GM18511 (cell line): ENCODE measurements around the gene RNASEH2B.

Experiments
- ATAC-seq: cut with Tn5 transposase; IDR thresholded peaks from one replicate; pipeline ENCODE4 v1.9.1; 2021; ENCODE audit warnings: mild to moderate bottlenecking, moderate library complexity; ENCODE audit not compliant: unreplicated experiment

The RNASEH2B gene

GRCh38 chr13:50905256-50905655 is 4.3 kb upstream of the RNASEH2B start:
- ATAC-seq, result no peak

DNA sequence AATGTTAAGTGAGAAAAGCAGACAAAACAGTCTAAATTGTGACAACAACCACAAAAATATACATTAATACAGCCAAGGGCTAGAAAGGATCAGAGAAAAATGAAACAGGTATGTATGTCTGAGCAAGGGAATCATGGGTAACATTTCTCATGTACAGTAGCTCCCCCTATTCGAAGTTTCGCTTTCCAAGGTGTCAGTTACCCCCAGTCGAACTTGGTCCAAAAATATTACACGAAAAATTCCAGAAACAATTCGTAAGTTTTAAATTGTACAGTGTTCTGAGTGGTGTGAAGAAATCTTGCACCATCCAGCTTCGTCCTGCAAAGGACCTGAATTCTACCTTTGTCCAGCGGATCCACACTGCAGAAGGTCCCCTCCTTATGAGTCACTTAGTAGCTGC is 1.8 kb upstream of the RNASEH2B start:
- no peak for ATAC-seq

GRCh38 chr13:50908371-50908770 is 1.2 kb upstream of the RNASEH2B start:
- no peak for ATAC-seq

DNA sequence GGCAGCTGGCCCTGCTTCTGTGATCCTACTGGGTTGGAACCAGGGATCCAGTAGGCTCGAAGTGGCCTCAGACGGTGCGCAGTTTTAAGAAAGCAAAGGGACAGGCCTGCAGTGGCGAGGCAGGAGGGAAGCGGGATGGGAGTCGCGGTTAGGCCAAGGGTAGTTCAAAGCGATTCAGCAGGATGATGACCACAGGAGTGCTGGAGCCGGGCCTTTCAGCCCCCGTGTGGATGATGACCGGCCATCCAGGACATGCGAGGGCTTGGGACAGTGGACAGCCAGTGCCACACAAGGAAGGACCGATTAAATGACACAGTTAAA is 854 bp downstream of the RNASEH2B start:
- peak; percentile 2 for ATAC-seq

DNA sequence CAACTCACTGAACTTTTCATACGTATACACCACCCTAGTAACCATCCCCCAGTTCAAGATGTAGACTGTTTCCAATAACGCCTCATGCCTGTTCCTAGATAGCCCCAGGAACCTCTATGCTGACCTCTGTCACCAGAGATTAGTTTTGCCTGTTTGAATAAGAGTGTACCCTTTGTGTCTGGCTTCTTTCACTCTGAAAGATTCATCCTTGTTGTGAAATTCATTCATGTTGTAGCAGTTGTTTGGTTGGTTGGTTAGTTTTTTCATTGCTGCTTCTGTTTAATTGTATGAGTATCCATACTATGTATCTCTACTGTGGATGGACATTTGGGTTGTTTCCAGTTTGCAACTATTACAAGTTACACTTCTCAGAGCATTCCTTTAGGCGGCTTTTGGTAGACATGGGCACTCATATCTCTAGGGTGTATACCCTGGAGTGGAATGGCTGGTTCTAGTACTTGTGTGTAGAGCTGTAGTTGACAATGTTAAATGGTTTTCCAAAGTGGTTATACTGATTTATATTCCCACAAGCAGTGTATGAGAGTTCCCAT is 1.6 kb downstream of the RNASEH2B start:
- no peak for ATAC-seq

DNA sequence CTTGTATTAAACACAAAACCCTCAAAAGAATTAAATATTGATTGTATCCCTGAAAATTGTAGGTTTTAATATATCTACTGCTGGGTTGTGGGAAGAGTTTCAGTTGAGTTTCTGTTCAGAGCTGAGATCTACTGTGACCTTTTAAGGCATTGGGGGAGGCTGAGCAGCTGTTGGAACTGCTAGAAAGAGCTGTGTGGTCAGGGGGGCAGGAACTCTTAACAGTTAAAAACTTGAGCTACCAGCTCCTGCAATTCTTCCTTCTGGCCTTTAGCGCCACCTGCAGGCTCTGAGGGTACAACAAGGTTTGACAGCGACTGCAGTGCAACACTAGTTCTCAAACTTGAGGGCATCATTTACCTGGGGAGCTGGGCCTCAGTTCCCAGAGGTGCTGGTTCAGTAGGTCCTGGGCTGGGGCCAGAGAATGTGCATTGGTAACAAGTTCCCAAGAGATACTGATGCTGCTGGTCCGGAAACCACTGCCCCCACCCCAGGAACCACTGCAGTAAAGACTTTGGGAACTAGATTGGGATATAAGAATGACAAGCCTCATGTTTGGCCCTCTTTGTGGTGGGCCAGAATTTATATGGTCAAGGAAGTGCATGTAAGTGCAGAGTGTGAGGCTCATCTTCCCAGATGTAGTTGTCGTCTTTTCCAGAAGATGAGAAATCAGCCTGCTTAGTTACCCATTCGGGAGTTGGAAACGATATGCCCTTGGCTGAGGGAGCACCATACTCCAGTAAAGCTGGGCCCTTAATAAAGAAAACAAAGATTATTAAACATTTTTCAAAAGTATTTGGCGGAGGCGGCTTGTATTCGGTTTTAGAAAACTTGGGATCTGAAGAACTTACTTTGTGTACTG is 2.6 kb downstream of the RNASEH2B start:
- ATAC-seq, result peak; percentile 57

DNA sequence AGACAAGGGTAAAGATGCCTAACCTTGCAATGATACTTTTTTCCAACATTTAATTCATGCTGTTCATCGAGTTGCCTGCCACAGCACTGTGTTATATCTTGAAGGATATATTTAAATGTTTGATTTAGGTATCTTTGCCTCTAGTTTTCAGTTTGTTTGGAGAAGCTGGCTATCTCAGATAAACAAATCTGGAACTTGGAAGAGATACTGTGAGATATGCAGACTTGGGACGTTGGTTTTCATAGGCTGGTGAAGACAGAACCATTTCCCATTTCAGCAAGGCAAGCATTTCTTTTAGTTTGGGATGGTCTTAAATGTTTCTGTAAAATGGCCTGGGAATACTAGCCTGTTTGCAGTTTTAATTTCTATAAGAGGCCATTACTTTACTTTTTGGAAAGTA is 3.3 kb downstream of the RNASEH2B start:
- no peak for ATAC-seq

- no peak for ATAC-seq
These were observed 4.6 kb downstream of the RNASEH2B start for GRCh38 chr13:50914176-50914700.

DNA sequence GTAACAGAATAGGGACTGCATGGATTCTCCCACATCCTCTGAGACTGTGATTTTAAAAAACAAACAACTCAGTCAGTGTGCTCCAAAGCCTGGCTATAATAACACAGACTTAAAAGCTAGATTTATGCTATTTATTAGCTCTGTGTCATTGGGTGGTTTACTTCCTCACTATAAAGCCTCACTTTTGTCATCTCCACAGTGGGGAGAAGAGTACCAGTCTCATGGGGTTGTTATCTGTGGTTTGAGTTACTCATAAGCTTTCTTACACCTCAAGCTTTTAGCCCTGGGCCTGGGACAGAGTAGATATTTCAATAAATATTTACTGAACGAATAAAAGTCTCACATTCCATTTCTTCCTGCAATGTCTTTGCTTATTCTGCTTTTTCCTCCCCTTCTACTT is 5.3 kb downstream of the RNASEH2B start:
- ATAC-seq, result peak; percentile 33

- no peak for ATAC-seq
These were observed 6.0 kb downstream of the RNASEH2B start for GRCh38 chr13:50915565-50915964.

DNA sequence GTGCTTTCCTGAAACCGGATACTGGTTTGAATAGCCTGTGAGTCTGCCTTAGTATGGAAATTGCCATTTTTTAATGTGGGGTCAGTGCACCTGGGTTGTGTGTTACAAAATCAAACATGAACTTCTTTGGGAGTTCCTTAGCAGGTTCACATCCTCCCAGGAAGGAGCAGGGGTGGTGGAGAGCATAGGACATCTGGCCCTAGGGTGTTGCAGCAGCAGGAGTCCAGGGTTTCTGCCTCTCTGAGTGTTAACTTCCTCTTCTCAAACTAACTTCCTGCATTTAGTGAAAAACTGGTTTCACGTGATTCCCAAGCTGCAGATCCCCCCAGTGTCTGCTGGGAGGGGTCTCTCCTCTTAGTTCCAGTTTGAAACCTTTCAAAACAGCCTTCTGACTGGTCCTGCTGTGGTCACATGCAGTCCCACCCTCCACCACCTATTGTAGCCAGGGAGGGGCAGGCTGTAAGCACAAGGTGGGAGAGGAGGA is 7.2 kb downstream of the RNASEH2B start:
- ATAC-seq, result peak; percentile 38

DNA sequence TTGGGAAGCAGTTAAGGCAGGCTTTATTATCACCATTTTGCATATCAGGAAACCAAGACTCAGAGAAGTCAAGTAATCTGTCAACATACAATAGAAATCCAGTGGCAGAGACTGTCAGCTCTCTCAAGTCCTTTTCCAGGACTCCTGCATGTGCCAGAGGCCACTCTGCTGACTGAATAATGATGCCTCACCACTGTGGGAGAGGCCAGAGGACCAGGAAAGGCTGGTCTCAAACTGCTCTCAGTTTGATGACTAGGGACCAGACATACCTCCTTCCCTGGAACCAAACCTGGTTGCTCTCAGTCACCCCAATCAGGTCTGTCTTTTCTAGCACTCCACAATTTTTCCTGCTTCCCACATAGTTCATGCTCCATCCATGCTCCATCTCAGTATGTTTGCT is 8.0 kb downstream of the RNASEH2B start:
- no peak for ATAC-seq

DNA sequence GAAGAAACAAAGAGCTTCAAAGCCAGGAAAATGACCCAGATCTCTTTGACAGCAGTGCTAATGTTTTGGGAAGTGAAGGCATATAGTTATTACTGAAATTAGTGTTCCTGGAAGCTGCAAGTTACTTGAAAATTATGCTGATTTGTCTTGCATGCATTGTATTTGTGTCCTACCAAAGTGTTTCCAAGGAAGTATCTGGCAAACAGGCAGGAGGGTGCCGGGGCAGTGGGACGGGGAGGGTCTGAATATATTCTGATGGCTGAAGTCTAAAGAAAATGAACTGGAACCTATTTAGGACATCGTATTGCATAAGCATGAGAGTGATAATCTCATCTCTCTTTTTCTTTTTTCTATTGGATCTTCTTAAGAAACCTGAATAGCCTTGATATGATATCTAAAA is 9.0 kb downstream of the RNASEH2B start:
- ATAC-seq, result no peak

DNA sequence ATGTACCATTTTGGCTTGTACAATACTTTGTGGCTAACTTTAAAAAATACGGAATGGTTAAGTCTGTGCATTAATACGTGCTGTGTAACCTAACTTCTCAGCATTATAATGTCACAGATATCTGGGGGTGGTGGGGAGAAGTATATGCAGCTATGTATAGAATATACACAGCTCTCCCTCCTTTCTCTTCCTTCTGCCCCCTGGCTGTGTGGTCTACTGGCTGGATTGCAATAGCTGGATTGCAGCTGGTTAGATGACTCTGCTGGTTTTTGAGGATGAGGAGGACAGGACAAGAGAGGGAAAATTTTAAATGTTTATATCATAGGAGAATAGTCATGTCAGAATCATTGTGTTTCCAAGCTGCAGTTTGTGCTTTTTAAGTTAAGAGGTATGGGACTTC is 9.7 kb downstream of the RNASEH2B start:
- ATAC-seq, result no peak

DNA sequence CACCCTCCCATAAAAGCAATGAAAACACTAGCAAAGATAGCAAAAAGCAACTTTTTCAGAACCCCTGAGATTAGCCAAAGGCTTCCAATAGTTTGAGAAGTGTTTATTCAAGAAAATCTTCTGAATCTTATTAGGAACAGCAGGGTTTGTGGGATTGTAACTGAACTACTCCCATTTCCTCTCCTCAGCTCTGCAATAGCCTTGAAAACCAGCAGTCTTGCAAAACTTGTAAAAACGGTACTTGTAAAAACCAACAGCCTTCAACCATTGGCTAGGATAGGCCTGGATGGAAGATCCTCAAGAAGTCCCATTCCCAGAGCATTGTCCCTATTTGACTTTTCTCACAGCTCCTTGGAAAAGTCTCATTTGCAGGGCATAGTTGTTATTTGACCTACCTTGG is 12.1 kb downstream of the RNASEH2B start:
- no peak for ATAC-seq

- no peak for ATAC-seq
These were observed 13.7 kb downstream of the RNASEH2B start for GRCh38 chr13:50923272-50923671.

- no peak for ATAC-seq
These were observed 14.4 kb downstream of the RNASEH2B start for GRCh38 chr13:50924025-50924424.

- ATAC-seq, result no peak
These were observed 18.1 kb downstream of the RNASEH2B start for GRCh38 chr13:50927701-50928100.

DNA sequence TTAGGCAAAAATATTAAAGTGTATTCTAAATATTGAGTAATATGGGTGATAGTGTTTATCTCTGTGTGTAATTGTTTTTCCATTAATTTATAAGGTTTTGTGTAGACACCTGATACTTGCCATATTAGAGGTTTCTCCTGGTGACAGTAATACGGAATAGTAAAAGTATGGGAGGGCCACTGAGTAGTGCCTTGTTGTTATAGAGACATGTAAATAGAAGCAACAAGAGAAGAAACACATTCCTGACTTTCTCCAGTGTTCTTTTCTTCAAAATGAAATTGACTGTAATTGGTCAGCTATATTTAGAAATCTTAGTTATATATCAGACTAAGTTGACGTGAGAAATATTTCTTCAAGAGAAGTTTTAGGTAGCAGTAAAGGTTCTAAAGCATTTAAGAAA is 18.5 kb downstream of the RNASEH2B start:
- no peak for ATAC-seq

DNA sequence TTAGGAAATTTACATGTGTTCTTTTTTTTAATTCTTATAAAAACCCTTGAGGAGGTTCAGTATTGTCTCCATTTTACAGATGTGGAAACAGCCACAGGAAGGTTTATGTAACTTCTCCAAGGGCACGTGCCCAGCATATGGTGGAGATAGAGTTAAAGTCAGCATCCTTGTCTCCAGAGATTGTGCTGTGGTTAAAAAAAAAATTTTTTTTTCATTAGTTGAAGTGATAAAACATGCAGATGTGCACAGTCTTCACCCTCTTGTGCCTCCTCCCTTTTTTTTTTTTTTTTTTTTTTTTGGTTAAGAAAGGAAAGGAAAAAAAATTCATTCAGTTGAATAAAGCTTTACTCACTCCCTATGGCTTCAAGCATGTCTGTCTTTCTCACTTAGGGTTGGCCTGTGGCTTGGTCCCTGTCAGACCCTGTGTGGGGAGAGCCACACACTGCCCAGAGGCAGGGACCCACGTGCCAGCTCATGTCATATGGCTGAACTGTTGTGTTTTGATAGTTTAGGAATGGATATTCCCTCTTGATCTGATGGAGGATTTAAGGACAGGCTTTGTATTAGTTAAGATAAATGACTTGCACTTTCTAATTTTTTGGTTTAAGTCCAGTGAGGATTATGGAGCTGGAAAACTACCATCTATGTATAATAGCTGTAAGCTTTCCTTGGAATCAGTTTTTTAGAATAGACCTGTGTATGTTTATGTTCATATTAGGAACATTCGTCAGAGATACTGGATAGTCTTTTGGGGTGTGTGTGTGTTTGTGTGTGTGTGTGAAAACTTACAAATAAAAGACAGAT is 19.3 kb downstream of the RNASEH2B start:
- no peak for ATAC-seq

DNA sequence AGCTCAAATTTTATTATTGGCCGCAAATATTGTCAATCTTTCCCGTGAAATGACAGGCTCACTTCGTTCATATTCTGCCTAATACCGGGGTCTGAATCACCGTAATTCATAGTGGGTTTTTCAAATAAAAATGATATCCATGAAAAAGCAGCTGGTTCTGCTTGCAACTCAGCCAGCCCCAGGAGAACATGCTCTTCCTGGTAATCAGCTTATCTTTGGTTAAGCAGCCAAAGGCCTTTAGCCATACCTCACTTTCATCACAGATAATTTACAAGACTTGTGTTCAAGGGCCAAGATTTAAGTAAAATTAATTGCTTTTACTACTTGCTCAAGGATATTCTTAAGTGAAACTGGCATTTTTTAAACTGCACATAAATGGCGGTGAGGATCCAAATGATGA is 22.5 kb downstream of the RNASEH2B start:
- ATAC-seq, result no peak
